H9 (cell line): ENCODE data around the gene LSS. TPM values are rescaled to one million over a fixed set of nuclear protein-coding genes. Genes with fewer than 3 reads are reported as not detected.

Experiments
- DNase-seq: peaks from one replicate; pipeline ENCODE4 v3.0.0-alpha.2; 2017
- H2AFZ ChIP-seq: one replicate; pipeline ENCODE4 v1.6.1; 2013; ENCODE audit warnings: mild to moderate bottlenecking, low read length, control low read depth, moderate library complexity
- H2AK5ac ChIP-seq: 2 replicates; pipeline ENCODE4 v1.6.1; 2013; ENCODE audit warnings: low read length, control low read depth, mixed read lengths; ENCODE audit not compliant: insufficient read length
- H2BK120ac ChIP-seq: one replicate; pipeline ENCODE4 v1.6.1; 2013; ENCODE audit warnings: low read depth, mild to moderate bottlenecking, low read length, control low read depth, inconsistent platforms; ENCODE audit not compliant: poor library complexity, severe bottlenecking
- H2BK12ac ChIP-seq: 2 replicates; pipeline ENCODE4 v1.6.1; 2013; ENCODE audit warnings: low read length, control low read depth, mixed read lengths, low read depth; ENCODE audit not compliant: insufficient read length
- H2BK15ac ChIP-seq: 2 replicates; pipeline ENCODE4 v1.6.1; 2013; ENCODE audit warnings: low read depth, low read length, control low read depth
- H2BK20ac ChIP-seq: one replicate; pipeline ENCODE4 v1.6.1; 2013; ENCODE audit warnings: low read depth, mild to moderate bottlenecking, low read length, control low read depth, inconsistent platforms; ENCODE audit not compliant: poor library complexity, severe bottlenecking
- H2BK5ac ChIP-seq: 2 replicates; pipeline ENCODE4 v1.6.1; 2013; ENCODE audit warnings: low read length, control low read depth, mixed read lengths; ENCODE audit not compliant: insufficient read length
- H3K14ac ChIP-seq: 2 replicates; pipeline ENCODE4 v1.6.1; 2013; ENCODE audit warnings: low read length, control low read depth; ENCODE audit not compliant: insufficient read depth
- H3K18ac ChIP-seq: 2 replicates; pipeline ENCODE4 v1.6.1; 2013; ENCODE audit warnings: low read depth, mild to moderate bottlenecking, mixed read lengths, low read length, control low read depth; ENCODE audit not compliant: insufficient read length
- H3K23ac ChIP-seq: 2 replicates; pipeline ENCODE4 v1.6.1; 2013; ENCODE audit warnings: low read length, control low read depth, mixed read lengths, low read depth; ENCODE audit not compliant: insufficient read length
- H3K23me2 ChIP-seq: 2 replicates; pipeline ENCODE4 v1.6.1; 2013; ENCODE audit warnings: low read depth, mild to moderate bottlenecking, mixed read lengths, low read length, control low read depth; ENCODE audit not compliant: insufficient read length, poor library complexity, severe bottlenecking
- H3K27ac ChIP-seq: 2 replicates; pipeline ENCODE4 v1.5.1; 2013; ENCODE audit warnings: low read length, control low read depth, mixed read lengths, low read depth; ENCODE audit not compliant: insufficient read length
- H3K27me3 ChIP-seq: 2 replicates; pipeline ENCODE4 v1.6.1; 2013; ENCODE audit warnings: low read length, control low read depth, inconsistent platforms; ENCODE audit not compliant: insufficient read depth
- H3K4ac ChIP-seq: 2 replicates; pipeline ENCODE4 v1.6.1; 2013; ENCODE audit warnings: low read depth, mild to moderate bottlenecking, control low read depth, inconsistent platforms, low read length, moderate library complexity
- H3K4me1 ChIP-seq: 2 replicates; pipeline ENCODE4 v1.6.1; 2013; ENCODE audit warnings: low read length, control low read depth, inconsistent platforms; ENCODE audit not compliant: insufficient read depth
- H3K4me2 ChIP-seq: 2 replicates; pipeline ENCODE4 v1.6.1; 2013; ENCODE audit warnings: low read length, control low read depth, mixed read lengths; ENCODE audit not compliant: insufficient read length, insufficient read depth
- H3K56ac ChIP-seq: 2 replicates; pipeline ENCODE4 v1.6.1; 2013; ENCODE audit warnings: low read depth, mild to moderate bottlenecking, mixed read lengths, low read length, control low read depth; ENCODE audit not compliant: insufficient read length
- H3K79me1 ChIP-seq: 2 replicates; pipeline ENCODE4 v1.6.1; 2013; ENCODE audit warnings: low read depth, mild to moderate bottlenecking, moderate library complexity, low read length, control low read depth, inconsistent platforms; ENCODE audit not compliant: insufficient read depth, poor library complexity, severe bottlenecking
- H3K79me2 ChIP-seq: 2 replicates; pipeline ENCODE4 v1.6.1; 2013; ENCODE audit warnings: low read length, control low read depth, inconsistent platforms; ENCODE audit not compliant: insufficient read depth
- H3K9ac ChIP-seq: 2 replicates; pipeline ENCODE4 v1.6.1; 2013; ENCODE audit warnings: low read length, control low read depth, mixed read lengths; ENCODE audit not compliant: insufficient read length; ENCODE audit errors: extremely low read depth
- H3K9me3 ChIP-seq: one replicate; pipeline ENCODE4 v1.6.1; 2013; ENCODE audit warnings: low read depth, low read length, inconsistent platforms; ENCODE audit not compliant: control insufficient read depth
- H3T11ph ChIP-seq: one replicate; pipeline ENCODE4 v1.6.1; 2013; ENCODE audit warnings: mild to moderate bottlenecking, low read length, control low read depth, inconsistent platforms
- H4K20me1 ChIP-seq: one replicate; pipeline ENCODE4 v1.6.1; 2013; ENCODE audit not compliant: control insufficient read depth, insufficient read length, insufficient read depth
- H4K5ac ChIP-seq: 2 replicates; pipeline ENCODE4 v1.6.1; 2013; ENCODE audit warnings: low read depth, mild to moderate bottlenecking, mixed read lengths, low read length, control low read depth; ENCODE audit not compliant: insufficient read length
- H4K8ac ChIP-seq: replicated peaks from 2 replicates; pipeline ENCODE4 v1.6.1; 2013; ENCODE audit warnings: low read length, control low read depth, mixed read lengths, low read depth; ENCODE audit not compliant: insufficient read length
- H4K91ac ChIP-seq: 2 replicates; pipeline ENCODE4 v1.6.1; 2013; ENCODE audit warnings: low read depth, mild to moderate bottlenecking, moderate library complexity, mixed read lengths, low read length, control low read depth; ENCODE audit not compliant: insufficient read length
- H3K27ac Mint-ChIP-seq, 3 experiments: 2 replicates in 2 of 3; 3 replicates in 1 of 3; pipeline ENCODE4 v1.8.0; 2020 to 2021; ENCODE audit warnings: mixed read lengths in 3 of 3, mild to moderate bottlenecking in 1 of 3, moderate library complexity in 1 of 3
- H3K27me3 Mint-ChIP-seq: 2 replicates; pipeline ENCODE4 v1.8.0; 2021; ENCODE audit warnings: low read depth, mild to moderate bottlenecking, moderate library complexity, mixed read lengths
- H3K36me3 Mint-ChIP-seq, 3 experiments: 2 replicates in 2 of 3; 3 replicates in 1 of 3; pipeline ENCODE4 v1.8.0; 2020 to 2021; ENCODE audit warnings: low read depth in 3 of 3, mixed read lengths in 3 of 3; ENCODE audit not compliant: insufficient read depth in 1 of 3
- H3K4me1 Mint-ChIP-seq, 2 experiments: 2 replicates each; pipeline ENCODE4 v1.8.0; 2020; ENCODE audit warnings: mixed read lengths in 2 of 2
- H3K4me3 Mint-ChIP-seq, 2 experiments: 2 replicates in 1 of 2; 3 replicates in 1 of 2; pipeline ENCODE4 v1.8.0; 2020 to 2021; ENCODE audit warnings: mild to moderate bottlenecking in 2 of 2, mixed read lengths in 2 of 2, moderate library complexity in 1 of 2
- H3K9me3 Mint-ChIP-seq, 2 experiments: 2 replicates in 1 of 2; 3 replicates in 1 of 2; pipeline ENCODE4 v1.8.0; 2020; ENCODE audit warnings: mild to moderate bottlenecking in 2 of 2, mixed read lengths in 2 of 2, moderate library complexity in 1 of 2
- CTCF ChIP-seq: fragments of 200-600 bp; sonication (generic); conservative IDR thresholded peaks from 3 replicates; pipeline ENCODE4 v1.8.0; 2021; ENCODE audit warnings: antibody characterized with exemption, mild to moderate bottlenecking
- WGBS: extraction: QIAGEN DNeasy Blood & Tissue Kit; methylation state at CpG from one replicate; pipeline ENCODE4 v1.1.7; 2013; ENCODE audit warnings: missing lambda C conversion rate, low lambda C conversion rate, mixed read lengths; ENCODE audit not compliant: insufficient read length; ENCODE audit errors: extremely low coverage; 5-methylcytosine and 5-hydroxymethylcytosine counted together
- total RNA-seq: library from RNA; stranded (reverse); gene quantifications from 2 replicates; pipeline ENCODE4 v1.2.1, GENCODE V29; 2021

Gene LSS
- total RNA-seq, 1 experiment from 2014 or later, result 69.2 TPM

- H3K9me3 Mint-ChIP-seq, result peaks cover 5 to 6% of the 10 kb centered on the region in 2 experiments; a peak in 2 of 5 replicates
- H3K4me2 ChIP-seq, result no peak overlapping the region
- no peaks in the 10 kb centered on the region for H3K79me2 ChIP-seq
- no peak overlapping the region for H3K27ac ChIP-seq
- H3K4me1 Mint-ChIP-seq, result peaks cover 18 to 23% of the 10 kb centered on the region in 2 experiments
- no peak overlapping the region for H3K4ac ChIP-seq
- H3K9me3 ChIP-seq, result no peaks in the 10 kb centered on the region
- no peak overlapping the region for H2BK120ac ChIP-seq
- no peaks in the 10 kb centered on the region for H3K79me1 ChIP-seq
- no peak for DNase-seq
- no peaks in the 10 kb centered on the region for H4K20me1 ChIP-seq
- no peak overlapping the region for H4K91ac ChIP-seq
- H3T11ph ChIP-seq, result no peak overlapping the region
- H4K5ac ChIP-seq, result no peak overlapping the region
- no peak overlapping the region for H3K23ac ChIP-seq
- H2BK12ac ChIP-seq, result no peak overlapping the region
- peaks cover 0 to 3% (median 1%) of the 10 kb centered on the region in 3 experiments; a peak in 3 of 7 replicates for H3K36me3 Mint-ChIP-seq
- no peak overlapping the region for H3K14ac ChIP-seq
- WGBS, result no CpG with 5 or more reads among the region's 11 CpGs
- no peak overlapping the region for H2BK15ac ChIP-seq
- no peak overlapping the region for H2AK5ac ChIP-seq
- H3K4me3 Mint-ChIP-seq, result no peak overlapping the region
- H3K27ac Mint-ChIP-seq, result no peak overlapping the region
- H3K56ac ChIP-seq, result no peak overlapping the region
- no peak overlapping the region for H2BK5ac ChIP-seq
- H2AFZ ChIP-seq, result no peak overlapping the region
- peaks cover 3% of the 10 kb centered on the region; the same call in 1 of the 2 replicates for H3K27me3 Mint-ChIP-seq
- no peak for TF ChIP-seq CTCF
- no peak overlapping the region for H3K9ac ChIP-seq
- no peaks in the 10 kb centered on the region for H3K23me2 ChIP-seq
- H3K27me3 ChIP-seq, result no peaks in the 10 kb centered on the region
- no peaks in the 10 kb centered on the region for H3K4me1 ChIP-seq
- no peak overlapping the region for H3K18ac ChIP-seq
- H2BK20ac ChIP-seq, result no peak overlapping the region
- H4K8ac ChIP-seq, result no peak overlapping the region
Observed at GRCh38 chr21:46148106-46148505, 80.5 kb downstream of the LSS start.
